ENCODE measurements around the gene LYPD5. TPM values are rescaled to one million over a fixed set of nuclear protein-coding genes. Genes with fewer than 3 reads are reported as not detected.

The LYPD5 gene
- total RNA-seq, 1 experiment from 2014 or later, result 0.46 TPM

DNA sequence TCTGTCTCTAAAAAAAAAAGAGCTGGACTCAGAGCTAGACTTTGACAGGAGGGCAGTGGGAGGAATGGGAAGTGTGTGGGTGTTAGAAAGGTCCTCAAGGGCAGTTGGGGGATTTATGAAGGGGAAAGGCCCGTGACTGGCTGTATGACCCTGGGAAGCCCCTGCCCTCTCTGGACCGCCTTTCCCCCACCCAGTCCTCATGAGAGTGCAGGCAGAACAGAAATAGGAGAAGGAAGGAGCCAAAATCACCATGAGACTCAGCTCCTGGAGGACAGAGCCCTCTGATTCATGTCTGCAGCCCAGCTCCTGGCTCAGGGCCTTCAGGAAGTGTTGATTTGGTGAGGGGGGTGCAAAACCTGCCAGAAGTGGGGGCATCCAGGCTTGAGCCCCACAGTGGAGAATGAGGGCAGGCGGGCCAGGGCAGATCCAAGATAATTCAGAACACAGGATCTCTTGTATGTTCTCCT is 38.7 kb downstream of the LYPD5 start:
- Mint-ChIP-seq H3K27ac (no peak overlapping the region), H3K4me1 (peaks cover 19% of the 10 kb centered on the region), H3K36me3 (no peaks in the 10 kb centered on the region), H3K27me3 (ENCODE audit: low read depth) (peaks cover 2% of the 10 kb centered on the region; the same call in 1 of the 2 replicates), H3K9me3 (no peaks in the 10 kb centered on the region), H3K4me3 (no peak overlapping the region)
- no peak for TF ChIP-seq SMAD3 (CRISPR knock-in tag; IDR thresholded peaks at IDR 0.05; ENCODE audit: borderline replicate concordance)
- no peak for TF ChIP-seq ZBTB21 (CRISPR knock-in tag; IDR thresholded peaks at IDR 0.05; ENCODE audit: borderline replicate concordance)
- TF ChIP-seq, protein P1, sequence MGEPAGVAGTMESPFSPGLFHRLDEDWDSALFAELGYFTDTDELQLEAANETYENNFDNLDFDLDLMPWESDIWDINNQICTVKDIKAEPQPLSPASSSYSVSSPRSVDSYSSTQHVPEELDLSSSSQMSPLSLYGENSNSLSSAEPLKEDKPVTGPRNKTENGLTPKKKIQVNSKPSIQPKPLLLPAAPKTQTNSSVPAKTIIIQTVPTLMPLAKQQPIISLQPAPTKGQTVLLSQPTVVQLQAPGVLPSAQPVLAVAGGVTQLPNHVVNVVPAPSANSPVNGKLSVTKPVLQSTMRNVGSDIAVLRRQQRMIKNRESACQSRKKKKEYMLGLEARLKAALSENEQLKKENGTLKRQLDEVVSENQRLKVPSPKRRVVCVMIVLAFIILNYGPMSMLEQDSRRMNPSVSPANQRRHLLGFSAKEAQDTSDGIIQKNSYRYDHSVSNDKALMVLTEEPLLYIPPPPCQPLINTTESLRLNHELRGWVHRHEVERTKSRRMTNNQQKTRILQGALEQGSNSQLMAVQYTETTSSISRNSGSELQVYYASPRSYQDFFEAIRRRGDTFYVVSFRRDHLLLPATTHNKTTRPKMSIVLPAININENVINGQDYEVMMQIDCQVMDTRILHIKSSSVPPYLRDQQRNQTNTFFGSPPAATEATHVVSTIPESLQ (CRISPR knock-in tag; IDR thresholded peaks at IDR 0.05), result no peak
- TF ChIP-seq, protein P2, sequence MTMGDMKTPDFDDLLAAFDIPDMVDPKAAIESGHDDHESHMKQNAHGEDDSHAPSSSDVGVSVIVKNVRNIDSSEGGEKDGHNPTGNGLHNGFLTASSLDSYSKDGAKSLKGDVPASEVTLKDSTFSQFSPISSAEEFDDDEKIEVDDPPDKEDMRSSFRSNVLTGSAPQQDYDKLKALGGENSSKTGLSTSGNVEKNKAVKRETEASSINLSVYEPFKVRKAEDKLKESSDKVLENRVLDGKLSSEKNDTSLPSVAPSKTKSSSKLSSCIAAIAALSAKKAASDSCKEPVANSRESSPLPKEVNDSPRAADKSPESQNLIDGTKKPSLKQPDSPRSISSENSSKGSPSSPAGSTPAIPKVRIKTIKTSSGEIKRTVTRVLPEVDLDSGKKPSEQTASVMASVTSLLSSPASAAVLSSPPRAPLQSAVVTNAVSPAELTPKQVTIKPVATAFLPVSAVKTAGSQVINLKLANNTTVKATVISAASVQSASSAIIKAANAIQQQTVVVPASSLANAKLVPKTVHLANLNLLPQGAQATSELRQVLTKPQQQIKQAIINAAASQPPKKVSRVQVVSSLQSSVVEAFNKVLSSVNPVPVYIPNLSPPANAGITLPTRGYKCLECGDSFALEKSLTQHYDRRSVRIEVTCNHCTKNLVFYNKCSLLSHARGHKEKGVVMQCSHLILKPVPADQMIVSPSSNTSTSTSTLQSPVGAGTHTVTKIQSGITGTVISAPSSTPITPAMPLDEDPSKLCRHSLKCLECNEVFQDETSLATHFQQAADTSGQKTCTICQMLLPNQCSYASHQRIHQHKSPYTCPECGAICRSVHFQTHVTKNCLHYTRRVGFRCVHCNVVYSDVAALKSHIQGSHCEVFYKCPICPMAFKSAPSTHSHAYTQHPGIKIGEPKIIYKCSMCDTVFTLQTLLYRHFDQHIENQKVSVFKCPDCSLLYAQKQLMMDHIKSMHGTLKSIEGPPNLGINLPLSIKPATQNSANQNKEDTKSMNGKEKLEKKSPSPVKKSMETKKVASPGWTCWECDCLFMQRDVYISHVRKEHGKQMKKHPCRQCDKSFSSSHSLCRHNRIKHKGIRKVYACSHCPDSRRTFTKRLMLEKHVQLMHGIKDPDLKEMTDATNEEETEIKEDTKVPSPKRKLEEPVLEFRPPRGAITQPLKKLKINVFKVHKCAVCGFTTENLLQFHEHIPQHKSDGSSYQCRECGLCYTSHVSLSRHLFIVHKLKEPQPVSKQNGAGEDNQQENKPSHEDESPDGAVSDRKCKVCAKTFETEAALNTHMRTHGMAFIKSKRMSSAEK (CRISPR knock-in tag; IDR thresholded peaks at IDR 0.05; ENCODE audit: borderline replicate concordance), result no peak
- TF ChIP-seq SMAD4 (CRISPR knock-in tag; IDR thresholded peaks at IDR 0.05), result no peak
- TF ChIP-seq ZNF317 (CRISPR knock-in tag; IDR thresholded peaks at IDR 0.05; ENCODE audit: borderline replicate concordance, low read depth), result no peak
- no peak for TF ChIP-seq RORB (CRISPR knock-in tag; IDR thresholded peaks at IDR 0.05)
- no peak for TF ChIP-seq FOXJ3 (CRISPR knock-in tag; IDR thresholded peaks at IDR 0.05; ENCODE audit: borderline replicate concordance)
- TF ChIP-seq, protein P3, sequence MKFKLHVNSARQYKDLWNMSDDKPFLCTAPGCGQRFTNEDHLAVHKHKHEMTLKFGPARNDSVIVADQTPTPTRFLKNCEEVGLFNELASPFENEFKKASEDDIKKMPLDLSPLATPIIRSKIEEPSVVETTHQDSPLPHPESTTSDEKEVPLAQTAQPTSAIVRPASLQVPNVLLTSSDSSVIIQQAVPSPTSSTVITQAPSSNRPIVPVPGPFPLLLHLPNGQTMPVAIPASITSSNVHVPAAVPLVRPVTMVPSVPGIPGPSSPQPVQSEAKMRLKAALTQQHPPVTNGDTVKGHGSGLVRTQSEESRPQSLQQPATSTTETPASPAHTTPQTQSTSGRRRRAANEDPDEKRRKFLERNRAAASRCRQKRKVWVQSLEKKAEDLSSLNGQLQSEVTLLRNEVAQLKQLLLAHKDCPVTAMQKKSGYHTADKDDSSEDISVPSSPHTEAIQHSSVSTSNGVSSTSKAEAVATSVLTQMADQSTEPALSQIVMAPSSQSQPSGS (CRISPR knock-in tag; IDR thresholded peaks at IDR 0.05; ENCODE audit: borderline replicate concordance, low read depth), result no peak
- TF ChIP-seq NR1H2 (CRISPR knock-in tag; IDR thresholded peaks at IDR 0.05), result no peak
- TF ChIP-seq, protein P4, sequence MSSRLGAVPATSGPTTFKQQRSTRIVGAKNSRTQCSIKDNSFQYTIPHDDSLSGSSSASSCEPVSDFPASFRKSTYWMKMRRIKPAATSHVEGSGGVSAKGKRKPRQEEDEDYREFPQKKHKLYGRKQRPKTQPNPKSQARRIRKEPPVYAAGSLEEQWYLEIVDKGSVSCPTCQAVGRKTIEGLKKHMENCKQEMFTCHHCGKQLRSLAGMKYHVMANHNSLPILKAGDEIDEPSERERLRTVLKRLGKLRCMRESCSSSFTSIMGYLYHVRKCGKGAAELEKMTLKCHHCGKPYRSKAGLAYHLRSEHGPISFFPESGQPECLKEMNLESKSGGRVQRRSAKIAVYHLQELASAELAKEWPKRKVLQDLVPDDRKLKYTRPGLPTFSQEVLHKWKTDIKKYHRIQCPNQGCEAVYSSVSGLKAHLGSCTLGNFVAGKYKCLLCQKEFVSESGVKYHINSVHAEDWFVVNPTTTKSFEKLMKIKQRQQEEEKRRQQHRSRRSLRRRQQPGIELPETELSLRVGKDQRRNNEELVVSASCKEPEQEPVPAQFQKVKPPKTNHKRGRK (CRISPR knock-in tag; IDR thresholded peaks at IDR 0.05; ENCODE audit: borderline replicate concordance), result no peak
- no peak for TF ChIP-seq ELF4 (CRISPR knock-in tag; IDR thresholded peaks at IDR 0.05; ENCODE audit: low read depth)
- TF ChIP-seq, protein P5, sequence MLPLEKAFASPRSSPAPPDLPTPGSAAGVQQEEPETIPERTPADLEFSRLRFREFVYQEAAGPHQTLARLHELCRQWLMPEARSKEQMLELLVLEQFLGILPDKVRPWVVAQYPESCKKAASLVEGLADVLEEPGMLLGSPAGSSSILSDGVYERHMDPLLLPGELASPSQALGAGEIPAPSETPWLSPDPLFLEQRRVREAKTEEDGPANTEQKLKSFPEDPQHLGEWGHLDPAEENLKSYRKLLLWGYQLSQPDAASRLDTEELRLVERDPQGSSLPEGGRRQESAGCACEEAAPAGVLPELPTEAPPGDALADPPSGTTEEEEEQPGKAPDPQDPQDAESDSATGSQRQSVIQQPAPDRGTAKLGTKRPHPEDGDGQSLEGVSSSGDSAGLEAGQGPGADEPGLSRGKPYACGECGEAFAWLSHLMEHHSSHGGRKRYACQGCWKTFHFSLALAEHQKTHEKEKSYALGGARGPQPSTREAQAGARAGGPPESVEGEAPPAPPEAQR (CRISPR knock-in tag; IDR thresholded peaks at IDR 0.05), result no peak
- TF ChIP-seq, protein P6, sequence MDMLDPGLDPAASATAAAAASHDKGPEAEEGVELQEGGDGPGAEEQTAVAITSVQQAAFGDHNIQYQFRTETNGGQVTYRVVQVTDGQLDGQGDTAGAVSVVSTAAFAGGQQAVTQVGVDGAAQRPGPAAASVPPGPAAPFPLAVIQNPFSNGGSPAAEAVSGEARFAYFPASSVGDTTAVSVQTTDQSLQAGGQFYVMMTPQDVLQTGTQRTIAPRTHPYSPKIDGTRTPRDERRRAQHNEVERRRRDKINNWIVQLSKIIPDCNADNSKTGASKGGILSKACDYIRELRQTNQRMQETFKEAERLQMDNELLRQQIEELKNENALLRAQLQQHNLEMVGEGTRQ (CRISPR knock-in tag; IDR thresholded peaks at IDR 0.05), result no peak
- TF ChIP-seq, protein P7, sequence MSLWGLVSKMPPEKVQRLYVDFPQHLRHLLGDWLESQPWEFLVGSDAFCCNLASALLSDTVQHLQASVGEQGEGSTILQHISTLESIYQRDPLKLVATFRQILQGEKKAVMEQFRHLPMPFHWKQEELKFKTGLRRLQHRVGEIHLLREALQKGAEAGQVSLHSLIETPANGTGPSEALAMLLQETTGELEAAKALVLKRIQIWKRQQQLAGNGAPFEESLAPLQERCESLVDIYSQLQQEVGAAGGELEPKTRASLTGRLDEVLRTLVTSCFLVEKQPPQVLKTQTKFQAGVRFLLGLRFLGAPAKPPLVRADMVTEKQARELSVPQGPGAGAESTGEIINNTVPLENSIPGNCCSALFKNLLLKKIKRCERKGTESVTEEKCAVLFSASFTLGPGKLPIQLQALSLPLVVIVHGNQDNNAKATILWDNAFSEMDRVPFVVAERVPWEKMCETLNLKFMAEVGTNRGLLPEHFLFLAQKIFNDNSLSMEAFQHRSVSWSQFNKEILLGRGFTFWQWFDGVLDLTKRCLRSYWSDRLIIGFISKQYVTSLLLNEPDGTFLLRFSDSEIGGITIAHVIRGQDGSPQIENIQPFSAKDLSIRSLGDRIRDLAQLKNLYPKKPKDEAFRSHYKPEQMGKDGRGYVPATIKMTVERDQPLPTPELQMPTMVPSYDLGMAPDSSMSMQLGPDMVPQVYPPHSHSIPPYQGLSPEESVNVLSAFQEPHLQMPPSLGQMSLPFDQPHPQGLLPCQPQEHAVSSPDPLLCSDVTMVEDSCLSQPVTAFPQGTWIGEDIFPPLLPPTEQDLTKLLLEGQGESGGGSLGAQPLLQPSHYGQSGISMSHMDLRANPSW (CRISPR knock-in tag; conservative IDR thresholded peaks at IDR 0.05; ENCODE audit: low read depth), result no peak
- no peak for TF ChIP-seq ZNF396 (CRISPR knock-in tag; IDR thresholded peaks at IDR 0.05; ENCODE audit: borderline replicate concordance)
- TF ChIP-seq, protein P8, sequence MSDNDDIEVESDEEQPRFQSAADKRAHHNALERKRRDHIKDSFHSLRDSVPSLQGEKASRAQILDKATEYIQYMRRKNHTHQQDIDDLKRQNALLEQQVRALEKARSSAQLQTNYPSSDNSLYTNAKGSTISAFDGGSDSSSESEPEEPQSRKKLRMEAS (CRISPR knock-in tag; IDR thresholded peaks at IDR 0.05), result no peak
- TF ChIP-seq KAT7 (CRISPR knock-in tag; IDR thresholded peaks at IDR 0.05; ENCODE audit: borderline replicate concordance), result no peak
- TF ChIP-seq CREB1 (CRISPR knock-in tag; IDR thresholded peaks at IDR 0.05), result no peak
- TF ChIP-seq, protein P9, sequence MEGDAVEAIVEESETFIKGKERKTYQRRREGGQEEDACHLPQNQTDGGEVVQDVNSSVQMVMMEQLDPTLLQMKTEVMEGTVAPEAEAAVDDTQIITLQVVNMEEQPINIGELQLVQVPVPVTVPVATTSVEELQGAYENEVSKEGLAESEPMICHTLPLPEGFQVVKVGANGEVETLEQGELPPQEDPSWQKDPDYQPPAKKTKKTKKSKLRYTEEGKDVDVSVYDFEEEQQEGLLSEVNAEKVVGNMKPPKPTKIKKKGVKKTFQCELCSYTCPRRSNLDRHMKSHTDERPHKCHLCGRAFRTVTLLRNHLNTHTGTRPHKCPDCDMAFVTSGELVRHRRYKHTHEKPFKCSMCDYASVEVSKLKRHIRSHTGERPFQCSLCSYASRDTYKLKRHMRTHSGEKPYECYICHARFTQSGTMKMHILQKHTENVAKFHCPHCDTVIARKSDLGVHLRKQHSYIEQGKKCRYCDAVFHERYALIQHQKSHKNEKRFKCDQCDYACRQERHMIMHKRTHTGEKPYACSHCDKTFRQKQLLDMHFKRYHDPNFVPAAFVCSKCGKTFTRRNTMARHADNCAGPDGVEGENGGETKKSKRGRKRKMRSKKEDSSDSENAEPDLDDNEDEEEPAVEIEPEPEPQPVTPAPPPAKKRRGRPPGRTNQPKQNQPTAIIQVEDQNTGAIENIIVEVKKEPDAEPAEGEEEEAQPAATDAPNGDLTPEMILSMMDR (IDR thresholded peaks at IDR 0.05), result no peak
- POLR2A ChIA-PET, result no interaction called here
- ATAC-seq (no peak), DNase-seq (ENCODE audit: low spot score) (no peak)
- CTCF ChIA-PET, result interaction anchor here (0.9 to 3.0 kb wide), 6 partner anchors 11 to 95 kb away, joined by 3 to 11 read pairs (median 4); no protein-coding TSS in a partner anchor

Measured in WTC11 (cell line).